ENCODE data around the gene SIK3.

DNA sequence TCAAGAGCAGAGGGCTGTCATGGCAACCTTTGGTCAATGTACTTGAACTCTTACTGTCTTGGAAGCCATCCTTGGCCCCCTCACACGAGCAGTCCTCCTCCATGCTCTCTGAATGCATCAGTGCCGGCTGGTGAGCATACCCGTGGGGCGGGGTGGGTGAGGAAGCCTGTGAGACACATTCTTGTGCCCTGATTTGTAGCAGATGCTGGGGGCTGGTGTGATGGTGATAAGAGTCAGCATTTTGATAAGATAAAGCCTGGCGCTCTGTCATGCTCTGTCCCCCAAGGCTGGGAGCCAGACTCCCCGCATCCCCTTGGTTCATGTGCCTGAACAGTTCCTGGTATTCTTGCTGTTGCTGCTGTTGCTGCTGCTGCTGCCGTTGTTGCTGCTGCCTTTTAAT is 240.3 kb downstream of the SIK3 start:
- TF ChIP-seq, protein P1, sequence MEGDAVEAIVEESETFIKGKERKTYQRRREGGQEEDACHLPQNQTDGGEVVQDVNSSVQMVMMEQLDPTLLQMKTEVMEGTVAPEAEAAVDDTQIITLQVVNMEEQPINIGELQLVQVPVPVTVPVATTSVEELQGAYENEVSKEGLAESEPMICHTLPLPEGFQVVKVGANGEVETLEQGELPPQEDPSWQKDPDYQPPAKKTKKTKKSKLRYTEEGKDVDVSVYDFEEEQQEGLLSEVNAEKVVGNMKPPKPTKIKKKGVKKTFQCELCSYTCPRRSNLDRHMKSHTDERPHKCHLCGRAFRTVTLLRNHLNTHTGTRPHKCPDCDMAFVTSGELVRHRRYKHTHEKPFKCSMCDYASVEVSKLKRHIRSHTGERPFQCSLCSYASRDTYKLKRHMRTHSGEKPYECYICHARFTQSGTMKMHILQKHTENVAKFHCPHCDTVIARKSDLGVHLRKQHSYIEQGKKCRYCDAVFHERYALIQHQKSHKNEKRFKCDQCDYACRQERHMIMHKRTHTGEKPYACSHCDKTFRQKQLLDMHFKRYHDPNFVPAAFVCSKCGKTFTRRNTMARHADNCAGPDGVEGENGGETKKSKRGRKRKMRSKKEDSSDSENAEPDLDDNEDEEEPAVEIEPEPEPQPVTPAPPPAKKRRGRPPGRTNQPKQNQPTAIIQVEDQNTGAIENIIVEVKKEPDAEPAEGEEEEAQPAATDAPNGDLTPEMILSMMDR (IDR thresholded peaks at IDR 0.05): no peak
- no peak for TF ChIP-seq POLR2A (IDR thresholded peaks at IDR 0.05)
- TF ChIP-seq POLR2AphosphoS5 (IDR thresholded peaks at IDR 0.05): no peak

Measured in prostate gland (tissue), 2 donors.